ENCODE results near the gene SLC9A8. TPM values are rescaled to one million over a fixed set of nuclear protein-coding genes. Genes with fewer than 3 reads are reported as not detected.

Gene SLC9A8
- total and polyA plus RNA-seq, 2 donors (not counting 1 experiment from before 2014, with no cell fraction given), result 17.8 to 29.7 TPM

- POLR2A ChIA-PET, result interaction anchor here (0.6 kb wide), 1 partner anchor 304 kb away, joined by 4 read pairs; no protein-coding TSS in a partner anchor
- CTCF ChIA-PET, result interaction anchor here (0.7 to 1.4 kb wide), 2 partner anchors 46 to 47 kb away, joined by 3 read pairs; no protein-coding TSS in a partner anchor
- peaks cover 0 to 10% of the 10 kb centered on the region in 2 donors for H3K4me1 ChIP-seq (ENCODE audit: control insufficient read depth in 2 of 2, insufficient read depth in 2 of 2, low read length in 2 of 2)
- no peak overlapping the region for H3K4me3 ChIP-seq (ENCODE audit: control extremely low read depth in 1 of 5, extremely low read depth in 1 of 5, insufficient read depth in 1 of 5, low read depth in 2 of 5, low read length in 4 of 5)
- intact Hi-C loops (cut with micrococcal nuclease), result loop anchor here (5.0 kb wide), 1 partner anchor 504 kb away; no protein-coding TSS in a partner anchor
- no peaks in the 10 kb centered on the region for H3K79me2 ChIP-seq (ENCODE audit: control insufficient read depth, insufficient read depth, low read length)
- H3K4me1 Mint-ChIP-seq, result peaks cover 15% of the 10 kb centered on the region
- H3K9me3 ChIP-seq (ENCODE audit: control extremely low read depth in 1 of 3, control insufficient read depth in 2 of 3, insufficient read depth in 1 of 3, low read length in 2 of 3), result no peaks in the 10 kb centered on the region
- H3K4me2 ChIP-seq (replicated peaks; ENCODE audit: low read depth, low read length, poor library complexity, severe bottlenecking), result no peak overlapping the region
- no peak overlapping the region for H3K4me3 Mint-ChIP-seq
- H2AFZ ChIP-seq (ENCODE audit: insufficient read depth, low read depth, low read length, poor library complexity, severe bottlenecking), result no peak overlapping the region
- no peak overlapping the region for H3K9ac ChIP-seq (ENCODE audit: low read length)
- no peak overlapping the region for H3K27ac ChIP-seq (ENCODE audit: low read length in 2 of 2)
- no peaks in the 10 kb centered on the region for H3K27me3 ChIP-seq (replicated peaks in 1 of 4; ENCODE audit: control extremely low read depth in 1 of 4, control insufficient read depth in 3 of 4, insufficient read depth in 4 of 4, low read length in 3 of 4)
- H3K36me3 ChIP-seq (replicated peaks in 1 of 2; ENCODE audit: control extremely low read depth in 1 of 2, control insufficient read depth in 1 of 2, extremely low read depth in 1 of 2, insufficient read depth in 2 of 2, low read length in 1 of 2), result peaks cover 0 to 26% of the 10 kb centered on the region in 2 experiments
- no peak overlapping the region for H3K27ac Mint-ChIP-seq
- H4K20me1 ChIP-seq (ENCODE audit: control insufficient read depth, insufficient read depth, low read length, poor library complexity, severe bottlenecking), result no peaks in the 10 kb centered on the region
- no peaks in the 10 kb centered on the region for H3K9me3 Mint-ChIP-seq (ENCODE audit: insufficient read depth)
- H3K27me3 Mint-ChIP-seq, result no peaks in the 10 kb centered on the region
- TF ChIP-seq EZH2 (IDR thresholded peaks at IDR 0.05; ENCODE audit: borderline replicate concordance, insufficient read depth, low read depth, low read length, poor library complexity, severe bottlenecking), result no peak
- no peak for TF ChIP-seq CTCF (IDR thresholded peaks at IDR 0.05)
- 100% methylated on average over 9 of the region's 13 CpGs for WGBS (ENCODE audit: insufficient coverage)
- ATAC-seq (ENCODE audit: low read depth) (no peak), DNase-seq (no peak)
Observed at GRCh38 chr20:49891476-49892110, 79.0 kb downstream of the SLC9A8 start.

- TF ChIP-seq CTCF (IDR thresholded peaks at IDR 0.05) (no peak), EZH2 (IDR thresholded peaks at IDR 0.05; ENCODE audit: borderline replicate concordance, insufficient read depth, low read depth, low read length, poor library complexity, severe bottlenecking) (no peak)
- Histone ChIP-seq H3K36me3 (replicated peaks in 1 of 2; ENCODE audit: control extremely low read depth in 1 of 2, control insufficient read depth in 1 of 2, extremely low read depth in 1 of 2, insufficient read depth in 2 of 2, low read length in 1 of 2) (peaks cover 0 to 26% of the 10 kb centered on the region in 2 experiments), H2AFZ (ENCODE audit: insufficient read depth, low read depth, low read length, poor library complexity, severe bottlenecking) (no peak overlapping the region), H3K9me3 (ENCODE audit: control extremely low read depth in 1 of 3, control insufficient read depth in 2 of 3, insufficient read depth in 1 of 3, low read length in 2 of 3) (no peaks in the 10 kb centered on the region), H4K20me1 (ENCODE audit: control insufficient read depth, insufficient read depth, low read length, poor library complexity, severe bottlenecking) (no peaks in the 10 kb centered on the region), H3K9ac (ENCODE audit: low read length) (no peak overlapping the region), H3K4me3 (ENCODE audit: control extremely low read depth in 1 of 5, extremely low read depth in 1 of 5, insufficient read depth in 1 of 5, low read depth in 2 of 5, low read length in 4 of 5) (no peak overlapping the region), H3K79me2 (ENCODE audit: control insufficient read depth, insufficient read depth, low read length) (no peaks in the 10 kb centered on the region), H3K4me2 (replicated peaks; ENCODE audit: low read depth, low read length, poor library complexity, severe bottlenecking) (no peak overlapping the region), H3K27me3 (replicated peaks in 1 of 4; ENCODE audit: control extremely low read depth in 1 of 4, control insufficient read depth in 3 of 4, insufficient read depth in 4 of 4, low read length in 3 of 4) (no peaks in the 10 kb centered on the region), H3K4me1 (ENCODE audit: control insufficient read depth in 2 of 2, insufficient read depth in 2 of 2, low read length in 2 of 2) (peaks cover 0 to 10% of the 10 kb centered on the region in 2 donors), H3K27ac (ENCODE audit: low read length in 2 of 2) (no peak overlapping the region)
- no peaks in the 10 kb centered on the region for H3K9me3 Mint-ChIP-seq (ENCODE audit: insufficient read depth)
- WGBS (ENCODE audit: insufficient coverage), result 95% methylated on average over 6 of the region's 9 CpGs
- H3K27ac Mint-ChIP-seq, result no peak overlapping the region
- no peak for DNase-seq
- H3K4me1 Mint-ChIP-seq, result peaks cover 15% of the 10 kb centered on the region
- CTCF ChIA-PET, result interaction anchor here (0.7 to 1.6 kb wide), 4 partner anchors 38 to 280 kb away, joined by 3 read pairs; no protein-coding TSS in a partner anchor
- no peak for ATAC-seq (ENCODE audit: low read depth)
- intact Hi-C loops (cut with micrococcal nuclease), result loop anchor here (5.0 kb wide), 1 partner anchor 505 kb away; no protein-coding TSS in a partner anchor
- H3K4me3 Mint-ChIP-seq, result no peak overlapping the region
- POLR2A ChIA-PET, result no interaction called here
- no peaks in the 10 kb centered on the region for H3K27me3 Mint-ChIP-seq
Observed at GRCh38 chr20:49892260-49892659, 79.6 kb downstream of the SLC9A8 start.

Measured in B cell (primary cell).